NT2/D1 (cell line): ENCODE data around the gene DLG2.

Source experiments
- YY1 ChIP-seq: IDR thresholded peaks from 2 replicates; pipeline ENCODE4 v1.6.1; 2011; ENCODE audit not compliant: insufficient read length, insufficient read depth
- ZNF274 ChIP-seq: IDR thresholded peaks from 2 replicates; pipeline ENCODE4 v1.6.1; 2011; ENCODE audit warnings: mild to moderate bottlenecking, low read depth, low read length

DNA sequence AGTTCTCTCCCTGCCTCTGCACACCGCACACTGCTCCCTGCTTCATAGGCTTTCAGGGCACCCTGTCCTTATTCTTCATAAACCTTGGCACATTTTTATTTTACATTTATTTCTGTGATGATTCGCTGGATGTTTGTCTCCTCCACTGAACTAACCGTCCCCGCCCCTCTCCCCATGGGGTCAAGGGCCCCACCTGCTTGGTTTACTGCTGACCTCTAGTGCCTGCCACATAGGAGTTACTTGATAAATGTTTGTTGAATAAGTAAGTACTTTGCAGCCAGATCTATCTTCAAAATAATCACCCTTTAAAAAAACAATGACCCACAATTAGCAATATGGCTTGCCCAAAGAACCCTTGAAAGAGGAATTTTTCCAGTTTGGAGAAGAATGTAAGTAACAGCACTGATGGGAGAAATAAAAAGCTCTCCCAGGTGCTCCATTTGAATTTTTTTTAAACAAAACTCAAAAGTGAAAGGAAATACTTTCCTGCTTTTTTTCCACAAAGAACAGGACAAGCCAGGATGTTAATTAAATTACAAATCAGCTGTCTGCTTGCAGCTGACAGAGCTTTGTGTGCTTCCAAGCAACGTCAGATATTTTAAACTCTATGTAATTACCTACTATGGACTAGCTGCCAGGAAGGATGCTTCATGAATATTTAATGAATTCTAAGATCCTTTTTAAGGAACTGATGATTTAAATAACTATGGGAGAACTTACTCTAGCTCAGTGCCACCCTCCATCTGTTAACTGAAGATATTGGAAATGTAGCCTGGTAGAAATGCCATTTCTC, 1083.6 kb downstream of the DLG2 start:
- TF ChIP-seq YY1 (no peak), ZNF274 (no peak)
